H9 (cell line): ENCODE results near the gene AVEN. TPM values are rescaled to one million over a fixed set of nuclear protein-coding genes. Genes with fewer than 3 reads are reported as not detected.

Experiments
- DNase-seq: peaks from one replicate; pipeline ENCODE4 v3.0.0-alpha.2; 2017
- H2AFZ ChIP-seq: one replicate; pipeline ENCODE4 v1.6.1; 2013; ENCODE audit warnings: mild to moderate bottlenecking, low read length, control low read depth, moderate library complexity
- H2AK5ac ChIP-seq: 2 replicates; pipeline ENCODE4 v1.6.1; 2013; ENCODE audit warnings: low read length, control low read depth, mixed read lengths; ENCODE audit not compliant: insufficient read length
- H2BK120ac ChIP-seq: one replicate; pipeline ENCODE4 v1.6.1; 2013; ENCODE audit warnings: low read depth, mild to moderate bottlenecking, low read length, control low read depth, inconsistent platforms; ENCODE audit not compliant: poor library complexity, severe bottlenecking
- H2BK12ac ChIP-seq: 2 replicates; pipeline ENCODE4 v1.6.1; 2013; ENCODE audit warnings: low read length, control low read depth, mixed read lengths, low read depth; ENCODE audit not compliant: insufficient read length
- H2BK15ac ChIP-seq: 2 replicates; pipeline ENCODE4 v1.6.1; 2013; ENCODE audit warnings: low read depth, low read length, control low read depth
- H2BK20ac ChIP-seq: one replicate; pipeline ENCODE4 v1.6.1; 2013; ENCODE audit warnings: low read depth, mild to moderate bottlenecking, low read length, control low read depth, inconsistent platforms; ENCODE audit not compliant: poor library complexity, severe bottlenecking
- H2BK5ac ChIP-seq: 2 replicates; pipeline ENCODE4 v1.6.1; 2013; ENCODE audit warnings: low read length, control low read depth, mixed read lengths; ENCODE audit not compliant: insufficient read length
- H3K14ac ChIP-seq: 2 replicates; pipeline ENCODE4 v1.6.1; 2013; ENCODE audit warnings: low read length, control low read depth; ENCODE audit not compliant: insufficient read depth
- H3K18ac ChIP-seq: 2 replicates; pipeline ENCODE4 v1.6.1; 2013; ENCODE audit warnings: low read depth, mild to moderate bottlenecking, mixed read lengths, low read length, control low read depth; ENCODE audit not compliant: insufficient read length
- H3K23ac ChIP-seq: 2 replicates; pipeline ENCODE4 v1.6.1; 2013; ENCODE audit warnings: low read length, control low read depth, mixed read lengths, low read depth; ENCODE audit not compliant: insufficient read length
- H3K23me2 ChIP-seq: 2 replicates; pipeline ENCODE4 v1.6.1; 2013; ENCODE audit warnings: low read depth, mild to moderate bottlenecking, mixed read lengths, low read length, control low read depth; ENCODE audit not compliant: insufficient read length, poor library complexity, severe bottlenecking
- H3K27ac ChIP-seq: 2 replicates; pipeline ENCODE4 v1.5.1; 2013; ENCODE audit warnings: low read length, control low read depth, mixed read lengths, low read depth; ENCODE audit not compliant: insufficient read length
- H3K27me3 ChIP-seq: 2 replicates; pipeline ENCODE4 v1.6.1; 2013; ENCODE audit warnings: low read length, control low read depth, inconsistent platforms; ENCODE audit not compliant: insufficient read depth
- H3K4ac ChIP-seq: 2 replicates; pipeline ENCODE4 v1.6.1; 2013; ENCODE audit warnings: low read depth, mild to moderate bottlenecking, control low read depth, inconsistent platforms, low read length, moderate library complexity
- H3K4me1 ChIP-seq: 2 replicates; pipeline ENCODE4 v1.6.1; 2013; ENCODE audit warnings: low read length, control low read depth, inconsistent platforms; ENCODE audit not compliant: insufficient read depth
- H3K4me2 ChIP-seq: 2 replicates; pipeline ENCODE4 v1.6.1; 2013; ENCODE audit warnings: low read length, control low read depth, mixed read lengths; ENCODE audit not compliant: insufficient read length, insufficient read depth
- H3K56ac ChIP-seq: 2 replicates; pipeline ENCODE4 v1.6.1; 2013; ENCODE audit warnings: low read depth, mild to moderate bottlenecking, mixed read lengths, low read length, control low read depth; ENCODE audit not compliant: insufficient read length
- H3K79me1 ChIP-seq: 2 replicates; pipeline ENCODE4 v1.6.1; 2013; ENCODE audit warnings: low read depth, mild to moderate bottlenecking, moderate library complexity, low read length, control low read depth, inconsistent platforms; ENCODE audit not compliant: insufficient read depth, poor library complexity, severe bottlenecking
- H3K79me2 ChIP-seq: 2 replicates; pipeline ENCODE4 v1.6.1; 2013; ENCODE audit warnings: low read length, control low read depth, inconsistent platforms; ENCODE audit not compliant: insufficient read depth
- H3K9ac ChIP-seq: 2 replicates; pipeline ENCODE4 v1.6.1; 2013; ENCODE audit warnings: low read length, control low read depth, mixed read lengths; ENCODE audit not compliant: insufficient read length; ENCODE audit errors: extremely low read depth
- H3K9me3 ChIP-seq: one replicate; pipeline ENCODE4 v1.6.1; 2013; ENCODE audit warnings: low read depth, low read length, inconsistent platforms; ENCODE audit not compliant: control insufficient read depth
- H3T11ph ChIP-seq: one replicate; pipeline ENCODE4 v1.6.1; 2013; ENCODE audit warnings: mild to moderate bottlenecking, low read length, control low read depth, inconsistent platforms
- H4K20me1 ChIP-seq: one replicate; pipeline ENCODE4 v1.6.1; 2013; ENCODE audit not compliant: control insufficient read depth, insufficient read length, insufficient read depth
- H4K5ac ChIP-seq: 2 replicates; pipeline ENCODE4 v1.6.1; 2013; ENCODE audit warnings: low read depth, mild to moderate bottlenecking, mixed read lengths, low read length, control low read depth; ENCODE audit not compliant: insufficient read length
- H4K8ac ChIP-seq: replicated peaks from 2 replicates; pipeline ENCODE4 v1.6.1; 2013; ENCODE audit warnings: low read length, control low read depth, mixed read lengths, low read depth; ENCODE audit not compliant: insufficient read length
- H4K91ac ChIP-seq: 2 replicates; pipeline ENCODE4 v1.6.1; 2013; ENCODE audit warnings: low read depth, mild to moderate bottlenecking, moderate library complexity, mixed read lengths, low read length, control low read depth; ENCODE audit not compliant: insufficient read length
- H3K27ac Mint-ChIP-seq, 3 experiments: 2 replicates in 2 of 3; 3 replicates in 1 of 3; pipeline ENCODE4 v1.8.0; 2020 to 2021; ENCODE audit warnings: mixed read lengths in 3 of 3, mild to moderate bottlenecking in 1 of 3, moderate library complexity in 1 of 3
- H3K27me3 Mint-ChIP-seq: 2 replicates; pipeline ENCODE4 v1.8.0; 2021; ENCODE audit warnings: low read depth, mild to moderate bottlenecking, moderate library complexity, mixed read lengths
- H3K36me3 Mint-ChIP-seq, 3 experiments: 2 replicates in 2 of 3; 3 replicates in 1 of 3; pipeline ENCODE4 v1.8.0; 2020 to 2021; ENCODE audit warnings: low read depth in 3 of 3, mixed read lengths in 3 of 3; ENCODE audit not compliant: insufficient read depth in 1 of 3
- H3K4me1 Mint-ChIP-seq, 2 experiments: 2 replicates each; pipeline ENCODE4 v1.8.0; 2020; ENCODE audit warnings: mixed read lengths in 2 of 2
- H3K4me3 Mint-ChIP-seq, 2 experiments: 2 replicates in 1 of 2; 3 replicates in 1 of 2; pipeline ENCODE4 v1.8.0; 2020 to 2021; ENCODE audit warnings: mild to moderate bottlenecking in 2 of 2, mixed read lengths in 2 of 2, moderate library complexity in 1 of 2
- H3K9me3 Mint-ChIP-seq, 2 experiments: 2 replicates in 1 of 2; 3 replicates in 1 of 2; pipeline ENCODE4 v1.8.0; 2020; ENCODE audit warnings: mild to moderate bottlenecking in 2 of 2, mixed read lengths in 2 of 2, moderate library complexity in 1 of 2
- WGBS: extraction: QIAGEN DNeasy Blood & Tissue Kit; methylation state at CpG from one replicate; pipeline ENCODE4 v1.1.7; 2013; ENCODE audit warnings: missing lambda C conversion rate, low lambda C conversion rate, mixed read lengths; ENCODE audit not compliant: insufficient read length; ENCODE audit errors: extremely low coverage; 5-methylcytosine and 5-hydroxymethylcytosine counted together
- total RNA-seq: library from RNA; stranded (reverse); gene quantifications from 2 replicates; pipeline ENCODE4 v1.2.1, GENCODE V29; 2021
- TF ChIP-seq, protein P1 (sequence below): fragments of 200-600 bp; sonication (generic); conservative IDR thresholded peaks from 3 replicates; pipeline ENCODE4 v1.8.0; 2021; ENCODE audit warnings: antibody characterized with exemption, mild to moderate bottlenecking

The AVEN gene
- total RNA-seq, 1 experiment from 2014 or later = 16.1 TPM

DNA sequence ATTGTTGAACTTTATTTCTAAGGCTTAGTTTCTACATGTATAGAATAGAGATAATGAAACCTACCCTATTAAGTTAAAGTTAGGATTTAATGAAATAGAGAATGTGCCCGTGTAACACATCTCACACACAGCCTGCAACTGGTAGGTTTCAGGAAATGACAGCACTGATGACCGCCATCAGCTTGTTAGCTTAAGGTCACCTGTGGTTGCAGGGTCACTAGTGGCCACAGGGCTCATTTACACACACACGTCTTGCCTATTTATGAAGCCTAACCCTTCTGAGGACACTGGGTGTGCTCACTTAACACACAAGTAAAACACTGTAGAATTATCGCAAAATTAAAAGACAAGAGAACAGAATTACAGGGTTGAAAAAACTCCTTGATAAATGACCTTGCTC lies 50.6 kb downstream of the AVEN start:
- Histone ChIP-seq H2BK12ac (no peak overlapping the region), H3K79me1 (no peaks in the 10 kb centered on the region), H4K91ac (no peak overlapping the region), H3K14ac (no peak overlapping the region), H3K4me1 (no peaks in the 10 kb centered on the region), H2BK5ac (no peak overlapping the region), H2AFZ (no peak overlapping the region), H3K9ac (no peak overlapping the region), H2BK15ac (no peak overlapping the region), H3K4me2 (no peak overlapping the region), H3K79me2 (no peaks in the 10 kb centered on the region; the same call in 1 of the 2 replicates), H3K18ac (no peak overlapping the region), H3K27ac (no peak overlapping the region), H3K9me3 (no peaks in the 10 kb centered on the region), H4K20me1 (no peaks in the 10 kb centered on the region), H3K4ac (no peak overlapping the region), H3K23me2 (no peaks in the 10 kb centered on the region), H4K5ac (no peak overlapping the region), H3T11ph (no peak overlapping the region), H3K27me3 (no peaks in the 10 kb centered on the region), H2AK5ac (no peak overlapping the region), H3K56ac (no peak overlapping the region), H4K8ac (no peak overlapping the region), H2BK120ac (no peak overlapping the region), H2BK20ac (no peak overlapping the region), H3K23ac (no peak overlapping the region)
- DNase-seq = no peak
- TF ChIP-seq, protein P1, sequence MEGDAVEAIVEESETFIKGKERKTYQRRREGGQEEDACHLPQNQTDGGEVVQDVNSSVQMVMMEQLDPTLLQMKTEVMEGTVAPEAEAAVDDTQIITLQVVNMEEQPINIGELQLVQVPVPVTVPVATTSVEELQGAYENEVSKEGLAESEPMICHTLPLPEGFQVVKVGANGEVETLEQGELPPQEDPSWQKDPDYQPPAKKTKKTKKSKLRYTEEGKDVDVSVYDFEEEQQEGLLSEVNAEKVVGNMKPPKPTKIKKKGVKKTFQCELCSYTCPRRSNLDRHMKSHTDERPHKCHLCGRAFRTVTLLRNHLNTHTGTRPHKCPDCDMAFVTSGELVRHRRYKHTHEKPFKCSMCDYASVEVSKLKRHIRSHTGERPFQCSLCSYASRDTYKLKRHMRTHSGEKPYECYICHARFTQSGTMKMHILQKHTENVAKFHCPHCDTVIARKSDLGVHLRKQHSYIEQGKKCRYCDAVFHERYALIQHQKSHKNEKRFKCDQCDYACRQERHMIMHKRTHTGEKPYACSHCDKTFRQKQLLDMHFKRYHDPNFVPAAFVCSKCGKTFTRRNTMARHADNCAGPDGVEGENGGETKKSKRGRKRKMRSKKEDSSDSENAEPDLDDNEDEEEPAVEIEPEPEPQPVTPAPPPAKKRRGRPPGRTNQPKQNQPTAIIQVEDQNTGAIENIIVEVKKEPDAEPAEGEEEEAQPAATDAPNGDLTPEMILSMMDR = no peak
- peaks cover 0 to 3% (median 0%) of the 10 kb centered on the region in 3 experiments; a peak in 4 of 7 replicates for H3K36me3 Mint-ChIP-seq
- WGBS = no CpG with 5 or more reads among the region's 4 CpGs
- H3K27me3 Mint-ChIP-seq = no peaks in the 10 kb centered on the region
- no peaks in the 10 kb centered on the region for H3K9me3 Mint-ChIP-seq
- peaks cover 3 to 11% of the 10 kb centered on the region in 2 experiments; a peak in 2 of 4 replicates for H3K4me1 Mint-ChIP-seq
- H3K27ac Mint-ChIP-seq = no peak overlapping the region
- no peak overlapping the region for H3K4me3 Mint-ChIP-seq
